GM19372 (cell line): ENCODE measurements around the gene PDIA2.
"Not testable (repeated sequence)": the region's sequence is repeated elsewhere in the genome, so short reads cannot be mapped to it uniquely, and the experiment has no call there.

Experiments
- ATAC-seq: cut with Tn5 transposase; IDR thresholded peaks from one replicate; pipeline ENCODE4 v1.9.1; 2021; ENCODE audit warnings: mild to moderate bottlenecking, low read depth, moderate library complexity; ENCODE audit not compliant: unreplicated experiment

PDIA2 gene

DNA sequence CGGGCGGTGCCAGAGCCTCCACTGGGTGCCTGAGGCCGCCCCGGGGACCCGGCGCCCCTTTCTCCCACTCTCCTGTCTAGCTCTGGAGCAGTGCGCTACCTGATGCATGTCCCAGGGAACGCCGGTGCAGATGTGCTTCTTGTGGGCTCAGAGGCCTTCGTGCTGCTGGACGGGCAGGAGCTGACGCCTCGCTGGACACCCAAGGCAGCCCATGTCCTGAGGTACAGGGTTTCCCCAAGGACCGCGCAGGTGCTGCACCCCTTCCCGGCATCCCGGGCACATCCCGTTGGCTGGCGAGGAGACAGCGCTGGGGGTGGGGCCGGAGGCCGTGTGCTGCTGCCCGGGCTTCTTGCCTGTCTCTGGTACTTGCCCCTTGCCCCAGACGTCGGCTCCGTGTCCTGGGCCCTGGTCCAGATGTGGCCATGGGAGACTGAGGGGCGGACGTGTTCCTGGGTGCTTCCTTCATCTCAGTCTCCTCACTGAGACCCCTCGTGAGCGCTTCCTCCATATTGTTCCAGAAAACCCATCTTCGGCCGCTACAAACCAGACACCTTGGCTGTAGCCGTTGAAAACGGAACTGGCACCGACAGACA lies 19.7 kb upstream of the PDIA2 start:
- no peak for ATAC-seq

- ATAC-seq, result no peak
Measured at GRCh38 chr16:263944-264343, 19.0 kb upstream of the PDIA2 start.

GRCh38 chr16:264440-264951 lies 18.5 kb upstream of the PDIA2 start:
- no peak for ATAC-seq

- ATAC-seq, result no peak
Measured at GRCh38 chr16:265002-265529, 17.9 kb upstream of the PDIA2 start.

GRCh38 chr16:265711-266110 lies 17.3 kb upstream of the PDIA2 start:
- ATAC-seq, result no peak

DNA sequence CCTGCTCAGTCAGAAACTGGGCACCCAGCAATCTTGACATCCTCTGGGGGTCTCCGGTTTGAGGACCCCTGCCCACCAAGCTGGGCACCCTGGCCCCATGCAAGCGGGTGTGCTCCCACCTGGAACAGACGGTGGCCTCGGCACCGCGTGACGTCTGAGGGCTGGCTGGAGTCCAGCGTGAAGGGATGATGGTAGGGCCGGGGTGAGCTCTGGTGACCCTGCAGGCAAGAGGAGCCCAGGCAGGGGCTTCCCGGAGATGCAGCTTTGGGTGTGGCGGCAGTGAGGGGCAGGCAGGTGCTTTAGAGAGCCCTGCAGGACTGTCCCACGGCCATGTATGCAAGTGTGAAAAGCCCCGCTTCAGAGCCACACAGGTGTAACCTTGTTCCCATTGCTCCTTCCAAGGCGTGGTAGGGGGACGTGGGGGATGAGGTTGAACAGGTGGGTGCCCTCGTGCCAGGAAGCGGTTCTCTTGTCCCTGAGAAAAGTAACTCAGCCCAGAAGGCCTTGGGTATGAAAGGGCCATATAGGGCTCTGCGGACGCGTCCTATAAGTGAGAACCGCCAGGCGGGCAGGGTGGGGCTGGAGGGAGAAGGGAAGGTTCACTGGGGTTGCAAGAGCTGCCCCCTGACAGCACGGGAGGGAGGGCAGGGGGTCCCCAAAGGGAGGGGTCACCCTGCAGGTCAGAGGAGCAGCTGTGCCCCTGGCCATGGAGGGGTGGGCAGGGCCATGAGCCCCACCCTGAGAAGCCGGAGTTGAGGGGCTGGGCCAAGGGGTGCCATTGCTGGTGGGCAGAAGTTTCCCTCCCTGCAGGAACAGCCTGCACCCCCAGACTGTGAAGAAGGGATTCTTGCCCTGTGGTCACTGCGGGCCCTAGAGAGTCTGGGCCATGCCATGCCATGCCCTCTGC lies 16.5 kb upstream of the PDIA2 start:
- no peak for ATAC-seq

DNA sequence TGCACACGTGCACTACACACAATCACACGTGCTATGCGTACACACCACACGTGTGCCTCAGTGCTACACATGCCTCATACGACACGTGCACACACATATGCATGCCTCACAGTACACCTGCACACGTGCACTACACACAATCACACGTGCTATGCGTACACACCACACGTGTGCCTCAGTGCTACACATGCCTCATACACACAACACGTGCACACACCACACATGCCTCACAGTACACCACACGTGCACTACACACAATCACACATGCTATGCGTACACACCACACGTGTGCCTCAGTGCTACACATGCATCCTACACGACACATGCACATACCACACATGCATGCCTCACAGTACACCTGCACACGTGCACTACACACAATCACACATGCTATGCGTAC lies 15.4 kb upstream of the PDIA2 start:
- not testable (repeated sequence) for ATAC-seq

- no peak for ATAC-seq
Measured at GRCh38 chr16:268141-269053, 14.6 kb upstream of the PDIA2 start.

- no peak for ATAC-seq
Measured at GRCh38 chr16:269061-269796, 13.7 kb upstream of the PDIA2 start.

- no peak for ATAC-seq
Measured at GRCh38 chr16:270381-271255, 12.3 kb upstream of the PDIA2 start.

DNA sequence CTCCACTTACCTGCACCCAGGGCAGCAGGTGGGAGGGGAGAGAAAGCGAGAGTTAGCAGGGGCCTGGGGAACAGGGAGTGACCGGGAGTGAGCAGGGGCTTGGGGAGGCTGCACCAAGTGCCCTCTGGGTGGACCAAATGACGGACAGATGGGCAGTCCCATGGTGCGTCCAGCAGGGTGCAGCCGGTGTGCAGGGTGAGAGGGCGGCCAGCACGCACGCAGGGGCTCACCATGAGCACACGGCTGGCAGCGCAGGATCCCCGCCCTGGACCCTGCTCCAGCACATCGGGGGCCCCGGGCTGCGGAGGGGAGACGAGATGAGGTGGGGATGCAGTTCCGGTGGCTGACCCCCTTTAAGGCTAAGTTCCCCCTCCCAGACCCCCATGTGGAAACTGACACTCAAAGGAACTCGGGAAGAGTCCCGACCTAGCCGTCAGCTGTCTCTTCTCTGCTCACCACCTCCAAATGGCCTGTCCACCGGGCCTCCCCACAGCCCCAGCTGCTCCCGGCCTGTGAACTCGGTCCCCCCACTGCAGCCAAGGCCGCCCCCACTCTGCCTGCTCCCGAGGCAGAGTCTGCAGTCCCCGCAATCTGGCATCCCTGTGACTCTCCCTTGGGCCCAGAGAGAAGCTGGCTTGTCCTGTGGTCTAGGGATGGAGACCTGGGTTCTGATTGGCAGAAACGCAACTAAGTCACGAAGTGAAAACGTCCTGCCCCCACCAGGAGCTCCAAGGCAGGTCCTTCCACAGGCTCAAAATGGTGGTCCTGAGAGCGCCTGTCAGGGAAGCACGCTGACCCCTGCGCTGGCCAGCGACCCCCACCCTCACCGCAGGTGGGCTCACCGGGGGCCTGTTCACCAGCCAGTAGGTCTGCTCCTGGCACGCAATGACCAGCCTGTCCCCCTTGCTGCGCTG lies 10.1 kb upstream of the PDIA2 start:
- ATAC-seq, result no peak

DNA sequence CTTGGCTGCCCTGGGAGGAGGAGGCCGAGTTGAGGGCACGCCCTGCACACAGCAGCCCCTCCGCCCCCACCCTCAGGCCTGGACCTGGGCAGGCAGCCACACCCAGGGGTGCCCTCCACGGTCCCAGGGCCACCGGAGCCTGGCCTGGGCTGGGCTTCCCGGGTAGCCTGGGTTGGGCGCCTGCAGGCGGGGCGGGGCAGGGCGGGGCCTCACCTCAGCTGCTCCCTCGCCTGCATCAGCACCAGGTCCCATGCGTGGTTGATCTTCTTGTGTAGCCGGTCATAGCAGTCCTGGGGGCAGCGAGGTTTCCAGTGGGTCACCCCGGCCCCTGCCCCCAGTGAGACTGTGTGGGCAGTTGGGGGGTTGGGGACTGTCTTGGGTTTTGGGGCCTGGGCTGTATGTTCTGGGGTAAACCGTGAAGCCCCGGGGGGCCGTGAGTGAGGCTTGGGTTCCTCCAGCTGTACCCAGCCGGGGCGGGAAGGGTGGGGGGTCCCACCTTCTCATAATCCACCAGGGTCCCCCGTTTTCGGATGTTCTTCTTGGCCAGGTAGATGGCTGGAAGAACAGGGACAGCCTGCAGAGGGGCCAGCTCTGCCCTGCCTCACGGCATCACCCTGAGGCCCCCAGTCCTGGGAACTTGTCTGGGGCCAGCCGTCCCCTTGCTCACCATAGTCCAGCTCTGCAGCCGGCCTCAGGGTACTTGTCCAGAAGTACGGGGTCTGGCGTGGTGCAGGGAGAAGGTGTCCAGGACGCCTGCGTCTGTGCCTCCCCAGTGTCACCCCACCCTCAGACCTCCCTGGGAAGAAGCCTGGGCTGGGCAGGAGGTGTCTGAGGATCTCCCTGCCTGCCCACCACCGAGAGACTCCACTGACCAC lies 9.2 kb upstream of the PDIA2 start:
- no peak for ATAC-seq

- ATAC-seq, result no peak
Measured at GRCh38 chr16:275041-275641, 7.8 kb upstream of the PDIA2 start.

DNA sequence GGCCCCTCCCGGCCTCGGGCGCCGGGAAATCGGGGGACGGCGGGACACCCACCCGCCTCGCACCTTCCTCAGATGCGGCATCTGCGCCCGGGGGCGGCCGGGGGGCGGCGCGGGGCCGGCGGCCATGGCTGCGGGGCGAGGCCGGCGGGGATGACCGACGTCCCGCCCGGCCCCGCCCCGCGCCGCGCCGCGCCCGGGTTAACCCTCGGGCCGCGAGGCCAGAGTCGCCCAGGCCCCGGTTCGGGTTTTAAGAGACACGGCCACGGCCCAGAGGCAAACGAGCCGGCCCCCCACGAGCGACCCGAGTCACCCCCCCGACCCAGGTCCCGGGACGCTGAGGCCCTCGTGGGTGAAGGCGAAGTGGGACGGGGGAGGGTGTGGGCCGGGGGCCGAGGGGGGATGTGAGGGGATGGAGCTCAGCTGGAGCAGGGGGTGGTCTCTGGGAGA lies 7.2 kb upstream of the PDIA2 start, which contains the start of gene RGS11:
Gene RGS11, minus strand, starts transcription at position 159 of the 447 bp plus-strand sequence. Its CDS starts 33 bp downstream, at position 126.
- no peak for ATAC-seq

DNA sequence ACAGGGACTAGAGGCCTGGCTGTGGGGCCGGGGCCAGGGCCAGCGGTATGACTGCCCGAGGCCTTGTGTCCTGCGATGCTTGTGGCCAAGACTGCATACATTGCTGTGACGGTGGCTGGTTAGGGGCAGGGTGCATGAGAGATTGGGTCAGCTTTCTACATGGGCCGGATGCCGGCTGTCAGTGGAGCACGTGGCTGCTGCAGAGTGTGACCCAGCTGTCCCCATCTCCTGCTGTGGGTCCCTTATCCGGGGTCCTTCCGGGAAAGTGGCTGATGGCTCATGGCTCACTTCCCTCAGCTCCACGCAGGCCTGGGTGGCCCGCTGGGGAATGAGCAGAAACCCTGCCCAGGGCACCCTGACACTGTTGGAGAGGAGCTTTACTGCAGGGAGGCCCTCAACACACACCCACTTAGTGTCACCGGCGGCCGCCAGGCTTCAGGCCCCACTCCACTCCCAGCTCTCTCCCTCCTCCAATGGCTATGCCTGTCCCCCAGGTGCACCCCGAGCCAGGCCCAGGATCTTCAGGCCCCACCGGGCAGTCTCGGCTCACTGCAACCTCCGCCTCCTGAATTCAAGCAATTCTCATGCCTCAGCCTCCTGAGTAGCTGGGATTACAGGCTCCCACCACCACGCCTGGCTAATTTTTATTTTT lies 6.4 kb upstream of the PDIA2 start:
- no peak for ATAC-seq

GRCh38 chr16:278863-279366 lies 4.0 kb upstream of the PDIA2 start:
- no peak for ATAC-seq
